ENCODE measurements around the gene NACA2. TPM values are rescaled to one million over a fixed set of nuclear protein-coding genes. Genes with fewer than 3 reads are reported as not detected.
A peak's percentile ranks its signal among the peaks of the same experiment; 100 is the strongest.

Gene NACA2
- total RNA-seq, 1 experiment from 2014 or later, result not detected

DNA sequence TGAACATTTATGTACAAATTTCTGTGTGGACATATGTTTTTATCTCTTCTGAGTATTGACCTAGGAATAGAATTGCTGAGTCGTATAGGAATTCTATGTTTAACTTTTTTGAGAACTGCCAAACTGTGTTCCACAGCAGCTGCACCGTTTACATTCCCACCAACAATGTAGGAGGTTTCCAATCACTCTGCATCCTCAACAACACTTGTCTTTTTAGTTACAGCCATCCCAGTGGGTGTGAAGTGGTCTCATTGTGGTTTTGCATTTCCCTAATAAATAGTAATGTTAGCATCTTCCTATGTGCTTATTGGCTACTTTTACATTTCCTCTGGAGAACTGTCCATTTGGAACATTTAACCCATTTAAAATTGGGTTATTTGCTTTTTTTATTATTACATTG, 36.6 kb upstream of the NACA2 start:
- H2BK5ac ChIP-seq (ENCODE audit: insufficient read length, low read length), result no peak overlapping the region
- no peak overlapping the region for H2AFZ ChIP-seq (ENCODE audit: low read length)
- no peak overlapping the region for H3K4ac ChIP-seq (ENCODE audit: low read depth, low read length)
- no peak overlapping the region for H4K8ac ChIP-seq (replicated peaks; ENCODE audit: insufficient read length, low read depth, low read length)
- no peak overlapping the region for H2BK15ac ChIP-seq (ENCODE audit: low read depth, low read length)
- DNase-seq, result no peak
- no peaks in the 10 kb centered on the region for H3K79me1 ChIP-seq (ENCODE audit: insufficient read depth, low read depth, low read length, poor library complexity, severe bottlenecking)
- no peak overlapping the region for H4K5ac ChIP-seq (ENCODE audit: insufficient read length, low read depth, low read length)
- no peak overlapping the region for H3K18ac ChIP-seq (ENCODE audit: insufficient read length, low read depth, low read length)
- no peak overlapping the region for H3K56ac ChIP-seq (ENCODE audit: insufficient read length, low read depth, low read length)
- no peak overlapping the region for H2AK5ac ChIP-seq (ENCODE audit: insufficient read length, low read length)
- H3K27me3 Mint-ChIP-seq (ENCODE audit: low read depth), result no peaks in the 10 kb centered on the region
- peak overlapping the region; percentile 33 for H3K4me2 ChIP-seq (ENCODE audit: insufficient read depth, insufficient read length, low read length)
- H3K4me1 ChIP-seq (ENCODE audit: insufficient read depth, low read length), result peaks cover 2% of the 10 kb centered on the region; the same call in 1 of the 2 replicates
- H2BK12ac ChIP-seq (ENCODE audit: insufficient read length, low read depth, low read length), result no peak overlapping the region
- WGBS (ENCODE audit: extremely low coverage, insufficient read length, low lambda C conversion rate), result no CpG with 5 or more reads among the region's 2 CpGs
- peaks cover 7 to 8% of the 10 kb centered on the region in 2 experiments; a peak in 3 of 4 replicates for H3K4me1 Mint-ChIP-seq
- no peak overlapping the region for H3K14ac ChIP-seq (ENCODE audit: insufficient read depth, low read length)
- H4K20me1 ChIP-seq (ENCODE audit: control insufficient read depth, insufficient read depth, insufficient read length), result no peaks in the 10 kb centered on the region
- no peak overlapping the region for H2BK120ac ChIP-seq (ENCODE audit: low read depth, low read length, poor library complexity, severe bottlenecking)
- no peak overlapping the region for H3K9ac ChIP-seq (ENCODE audit: extremely low read depth, insufficient read length, low read length)
- H3T11ph ChIP-seq (ENCODE audit: low read length), result no peak overlapping the region
- no peak overlapping the region for H3K4me3 Mint-ChIP-seq
- H3K9me3 Mint-ChIP-seq, result no peaks in the 10 kb centered on the region; a peak in 1 of 5 replicates
- H3K9me3 ChIP-seq (ENCODE audit: control insufficient read depth, low read depth, low read length), result no peaks in the 10 kb centered on the region
- no peaks in the 10 kb centered on the region for H3K27me3 ChIP-seq (ENCODE audit: insufficient read depth, low read length)
- H3K27ac ChIP-seq (ENCODE audit: insufficient read length, low read depth, low read length), result no peak overlapping the region
- H3K23me2 ChIP-seq (ENCODE audit: insufficient read length, low read depth, low read length, poor library complexity, severe bottlenecking), result no peaks in the 10 kb centered on the region
- no peak overlapping the region for H3K27ac Mint-ChIP-seq
- no peak overlapping the region for H4K91ac ChIP-seq (ENCODE audit: insufficient read length, low read depth, low read length)
- no peak overlapping the region for H2BK20ac ChIP-seq (ENCODE audit: low read depth, low read length, poor library complexity, severe bottlenecking)
- H3K36me3 Mint-ChIP-seq (ENCODE audit: insufficient read depth in 1 of 3, low read depth in 3 of 3), result no peaks in the 10 kb centered on the region
- no peak for TF ChIP-seq CTCF (conservative IDR thresholded peaks at IDR 0.05)
- no peaks in the 10 kb centered on the region for H3K79me2 ChIP-seq (ENCODE audit: insufficient read depth, low read length)
- no peak overlapping the region for H3K23ac ChIP-seq (ENCODE audit: insufficient read length, low read depth, low read length)
